Prostate gland (tissue), 2 donors: Measurements from ENCODE around the gene PRKAG2. TPM values are rescaled to one million over a fixed set of nuclear protein-coding genes. Genes with fewer than 3 reads are reported as not detected.

Experiments
- DNase-seq: peaks from one replicate; pipeline ENCODE4 v3.0.0-alpha.2; 2019; ENCODE audit warnings: low spot score
- H3K27ac ChIP-seq, 2 donors: fragments of 200-600 bp; sonication (generic); 2 replicates each; pipeline ENCODE4 v1.5.1; 2017 to 2019
- H3K27me3 ChIP-seq: fragments of 200-600 bp; sonication (generic); replicated peaks from 2 replicates; pipeline ENCODE4 v1.5.1; 2019; ENCODE audit not compliant: insufficient read depth
- H3K36me3 ChIP-seq, 2 donors: fragments of 200-600 bp; sonication (generic); 1 replicate in 1 of 2; 2 replicates in 1 of 2; pipeline versions ENCODE4 v1.5.1 to v1.8.1; 2017 to 2019
- H3K4me1 ChIP-seq: fragments of 200-600 bp; sonication (generic); replicated peaks from 2 replicates; pipeline ENCODE4 v1.5.1; 2019
- H3K4me3 ChIP-seq, 2 donors: fragments of 200-600 bp; sonication (generic); 2 replicates each; pipeline ENCODE4 v1.5.1; 2017 to 2019
- H3K9me3 ChIP-seq: fragments of 200-600 bp; sonication (generic); 2 replicates; pipeline ENCODE4 v1.5.1; 2017
- CTCF ChIP-seq, 4 experiments: fragments of 200-600 bp in 2 of 4; fragments of 450-650 bp in 2 of 4; sonication (generic) in 2 of 4; IDR thresholded peaks; 1 replicate in 3 of 4; 2 replicates in 1 of 4; pipeline ENCODE4 v1.5.1; 2016 to 2019; ENCODE audit warnings: antibody characterized with exemption in 4 of 4, mild to moderate bottlenecking in 2 of 4, moderate library complexity in 2 of 4
- POLR2A ChIP-seq: fragments of 450-650 bp; IDR thresholded peaks from one replicate; pipeline ENCODE4 v1.6.1; 2016; ENCODE audit warnings: antibody characterized with exemption, mild to moderate bottlenecking
- POLR2AphosphoS5 ChIP-seq: sonication (generic); formaldehyde crosslinking; IDR thresholded peaks from one replicate; pipeline ENCODE4 v1.6.1; 2017; ENCODE audit warnings: antibody characterized with exemption
- WGBS: methylation state at CpG from one replicate; pipeline ENCODE4 v1.1.5; 2018; 5-methylcytosine and 5-hydroxymethylcytosine counted together
- intact Hi-C: fragments of 100-400 bp; cut with DNase I; formaldehyde crosslinking; loops from one replicate; pipeline ENCODE4 v1.14.2; 2022
- total RNA-seq, 2 donors: library from RNA; depleted of rRNA; stranded (reverse); fragments of >200 nt; gene quantifications; one replicate each; pipeline ENCODE4 v1.1.0, GENCODE V29; 2016

PRKAG2 gene
- total RNA-seq, 2 donors from 2014 or later, result 31.6 to 38.1 TPM

DNA sequence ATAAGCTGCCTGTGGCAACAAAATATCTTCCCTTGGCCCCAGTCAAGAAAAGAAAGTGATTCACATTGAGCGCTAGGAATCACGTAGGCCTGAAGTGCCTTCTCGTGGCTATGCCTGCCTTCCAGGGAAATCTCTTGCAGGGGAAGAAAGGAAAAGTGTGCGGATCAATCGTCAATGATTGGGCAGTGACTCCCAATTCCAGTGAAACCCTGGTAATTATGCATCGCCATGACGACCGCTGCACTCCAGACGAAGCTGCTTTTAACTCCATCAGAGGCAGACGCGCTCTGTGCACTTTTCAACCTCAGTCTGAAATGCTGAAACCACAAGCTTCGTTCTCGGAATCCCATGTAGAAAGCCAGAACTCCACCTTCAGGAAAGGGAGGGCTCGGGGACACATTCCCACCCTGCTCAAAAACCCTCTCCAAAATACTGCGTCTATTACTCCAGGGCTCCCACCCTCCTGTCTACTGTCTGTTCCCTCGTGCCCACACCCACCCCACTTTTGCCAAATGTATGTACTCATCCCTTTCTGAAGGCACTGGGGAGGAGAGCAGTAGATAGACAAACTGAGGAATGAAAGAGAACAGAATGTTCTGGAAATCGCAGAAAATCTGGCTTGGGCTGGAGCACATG is 24.2 kb upstream of the PRKAG2 start:
- Histone ChIP-seq H3K9me3 (no peaks in the 10 kb centered on the region), H3K27me3 (no peaks in the 10 kb centered on the region), H3K36me3 (no peaks in the 10 kb centered on the region), H3K27ac (no peak overlapping the region), H3K4me1 (no peaks in the 10 kb centered on the region), H3K4me3 (no peak overlapping the region)
- no peak for DNase-seq
- 74% methylated on average over 17 of the region's 17 CpGs for WGBS
- intact Hi-C loops, result no loop called here
- TF ChIP-seq POLR2A (no peak), POLR2AphosphoS5 (no peak), CTCF (IDR thresholded peaks at IDR 0.05) (no peak)

GRCh38 chr7:151900591-151900985 is 23.7 kb upstream of the PRKAG2 start:
- Histone ChIP-seq H3K27me3 (no peaks in the 10 kb centered on the region), H3K4me1 (no peaks in the 10 kb centered on the region), H3K27ac (no peak overlapping the region), H3K4me3 (no peak overlapping the region), H3K36me3 (no peaks in the 10 kb centered on the region), H3K9me3 (no peaks in the 10 kb centered on the region)
- 81% methylated on average over 5 of the region's 5 CpGs for WGBS
- no peak for DNase-seq
- intact Hi-C loops, result no loop called here
- TF ChIP-seq CTCF (IDR thresholded peaks at IDR 0.05), result no peak

GRCh38 chr7:151899513-151900360 is 22.8 kb upstream of the PRKAG2 start:
- no peak overlapping the region for H3K4me3 ChIP-seq
- no peaks in the 10 kb centered on the region for H3K36me3 ChIP-seq
- no peaks in the 10 kb centered on the region for H3K9me3 ChIP-seq
- no peaks in the 10 kb centered on the region for H3K27me3 ChIP-seq
- intact Hi-C loops, result no loop called here
- TF ChIP-seq POLR2AphosphoS5, result no peak
- no peak for TF ChIP-seq POLR2A
- TF ChIP-seq CTCF (IDR thresholded peaks at IDR 0.05), result no peak
- 91% methylated on average over 18 of the region's 18 CpGs for WGBS
- no peak overlapping the region for H3K27ac ChIP-seq
- H3K4me1 ChIP-seq, result no peaks in the 10 kb centered on the region
- no peak for DNase-seq

GRCh38 chr7:151897951-151898686 is 21.2 kb upstream of the PRKAG2 start:
- no peak overlapping the region for H3K4me3 ChIP-seq
- H3K27ac ChIP-seq, result no peak overlapping the region
- H3K36me3 ChIP-seq, result no peaks in the 10 kb centered on the region
- no peaks in the 10 kb centered on the region for H3K9me3 ChIP-seq
- no peaks in the 10 kb centered on the region for H3K4me1 ChIP-seq
- no peak for DNase-seq
- TF ChIP-seq CTCF (IDR thresholded peaks at IDR 0.05) (no peak), POLR2A (no peak), POLR2AphosphoS5 (no peak)
- no peaks in the 10 kb centered on the region for H3K27me3 ChIP-seq
- intact Hi-C loops, result no loop called here
- 91% methylated on average over 18 of the region's 18 CpGs for WGBS
